HEK293 (cell line): Measurements from ENCODE around the gene TMEM9B.

Experiments used
- ZNF501 ChIP-seq: fragments of 450-650 bp; formaldehyde crosslinking; IDR thresholded peaks from 2 replicates; pipeline ENCODE4 v1.5.1; 2016; ENCODE audit warnings: missing biosample characterization, missing genetic modification characterization
- TF ChIP-seq, protein P1 (sequence below): fragments of 450-650 bp; formaldehyde crosslinking; IDR thresholded peaks from 2 replicates; pipeline ENCODE4 v1.5.1; 2016; ENCODE audit warnings: missing biosample characterization, missing genetic modification characterization

DNA sequence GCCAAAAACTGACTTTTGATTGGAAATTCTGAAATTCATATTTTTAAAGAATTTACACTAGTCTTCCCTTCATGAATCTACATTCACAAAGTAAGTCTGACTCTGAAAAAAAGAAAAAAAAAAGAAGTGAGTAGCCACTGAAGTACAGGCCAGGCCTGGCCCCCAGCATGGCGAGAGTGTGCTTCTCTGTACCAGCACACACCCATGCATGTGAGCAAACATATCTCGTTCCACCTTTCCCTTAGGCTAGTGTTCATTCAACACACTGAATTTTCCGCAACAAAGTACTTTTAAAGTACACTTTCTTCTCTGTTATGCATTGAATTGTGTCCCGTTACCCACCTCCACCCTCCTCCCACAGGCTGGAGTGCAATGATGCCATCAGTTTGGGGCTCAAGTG, 36.0 kb downstream of the TMEM9B start:
- no peak for TF ChIP-seq ZNF501 (tag by site-specific recombination)
- TF ChIP-seq, protein P1, sequence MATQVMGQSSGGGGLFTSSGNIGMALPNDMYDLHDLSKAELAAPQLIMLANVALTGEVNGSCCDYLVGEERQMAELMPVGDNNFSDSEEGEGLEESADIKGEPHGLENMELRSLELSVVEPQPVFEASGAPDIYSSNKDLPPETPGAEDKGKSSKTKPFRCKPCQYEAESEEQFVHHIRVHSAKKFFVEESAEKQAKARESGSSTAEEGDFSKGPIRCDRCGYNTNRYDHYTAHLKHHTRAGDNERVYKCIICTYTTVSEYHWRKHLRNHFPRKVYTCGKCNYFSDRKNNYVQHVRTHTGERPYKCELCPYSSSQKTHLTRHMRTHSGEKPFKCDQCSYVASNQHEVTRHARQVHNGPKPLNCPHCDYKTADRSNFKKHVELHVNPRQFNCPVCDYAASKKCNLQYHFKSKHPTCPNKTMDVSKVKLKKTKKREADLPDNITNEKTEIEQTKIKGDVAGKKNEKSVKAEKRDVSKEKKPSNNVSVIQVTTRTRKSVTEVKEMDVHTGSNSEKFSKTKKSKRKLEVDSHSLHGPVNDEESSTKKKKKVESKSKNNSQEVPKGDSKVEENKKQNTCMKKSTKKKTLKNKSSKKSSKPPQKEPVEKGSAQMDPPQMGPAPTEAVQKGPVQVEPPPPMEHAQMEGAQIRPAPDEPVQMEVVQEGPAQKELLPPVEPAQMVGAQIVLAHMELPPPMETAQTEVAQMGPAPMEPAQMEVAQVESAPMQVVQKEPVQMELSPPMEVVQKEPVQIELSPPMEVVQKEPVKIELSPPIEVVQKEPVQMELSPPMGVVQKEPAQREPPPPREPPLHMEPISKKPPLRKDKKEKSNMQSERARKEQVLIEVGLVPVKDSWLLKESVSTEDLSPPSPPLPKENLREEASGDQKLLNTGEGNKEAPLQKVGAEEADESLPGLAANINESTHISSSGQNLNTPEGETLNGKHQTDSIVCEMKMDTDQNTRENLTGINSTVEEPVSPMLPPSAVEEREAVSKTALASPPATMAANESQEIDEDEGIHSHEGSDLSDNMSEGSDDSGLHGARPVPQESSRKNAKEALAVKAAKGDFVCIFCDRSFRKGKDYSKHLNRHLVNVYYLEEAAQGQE, result no peak
